Endothelial cell of hepatic sinusoid (primary cell): ENCODE data around the gene TJP1.
"Not testable (repeated sequence)": the region's sequence is repeated elsewhere in the genome, so short reads cannot be mapped to it uniquely, and the experiment has no call there.

Experiments used
- in situ Hi-C: cut with HindIII; loops from 2 replicates; pipeline ENCODE4 v1.10.0; 2017; ENCODE audit warnings: low sequenced_read_pairs

The TJP1 gene

GRCh38 chr15:29712149-29712885 lies 110.0 kb downstream of the TJP1 start:
- in situ Hi-C loops: no loop called here

GRCh38 chr15:29711531-29711930 lies 110.7 kb downstream of the TJP1 start:
- in situ Hi-C loops: no loop called here

- in situ Hi-C loops: no loop called here
Measured at GRCh38 chr15:29708519-29708918, 113.7 kb downstream of the TJP1 start.

- in situ Hi-C loops: no loop called here
Measured at GRCh38 chr15:29704950-29705597, 117.2 kb downstream of the TJP1 start.

- in situ Hi-C loops: no loop called here
Measured at GRCh38 chr15:29701151-29701550, 121.1 kb downstream of the TJP1 start.

GRCh38 chr15:29700296-29700695 lies 122.0 kb downstream of the TJP1 start:
- in situ Hi-C loops: no loop called here

GRCh38 chr15:29699791-29700190 lies 122.5 kb downstream of the TJP1 start:
- in situ Hi-C loops: no loop called here

GRCh38 chr15:29698030-29698701 lies 124.1 kb downstream of the TJP1 start:
- in situ Hi-C loops: no loop called here

GRCh38 chr15:29696950-29697738 lies 125.1 kb downstream of the TJP1 start:
- in situ Hi-C loops: no loop called here

- in situ Hi-C loops: not testable (repeated sequence)
Measured at GRCh38 chr15:29696506-29696905, 125.8 kb downstream of the TJP1 start.

GRCh38 chr15:29695489-29696167 lies 126.6 kb downstream of the TJP1 start:
- in situ Hi-C loops: no loop called here

- in situ Hi-C loops: no loop called here
Measured at GRCh38 chr15:29693225-29693624, 129.0 kb downstream of the TJP1 start.

- in situ Hi-C loops: no loop called here
Measured at GRCh38 chr15:29692527-29692926, 129.7 kb downstream of the TJP1 start.

- in situ Hi-C loops: no loop called here
Measured at GRCh38 chr15:29690765-29691475, 131.3 kb downstream of the TJP1 start.

GRCh38 chr15:29689287-29689986 lies 132.8 kb downstream of the TJP1 start:
- in situ Hi-C loops: loop anchor here (5.0 kb wide), 1 partner anchor 48 kb away; no protein-coding TSS in a partner anchor

- in situ Hi-C loops: loop anchor here (5.0 kb wide), 1 partner anchor 49 kb away; no protein-coding TSS in a partner anchor
Measured at GRCh38 chr15:29688506-29689286, 133.6 kb downstream of the TJP1 start.

- in situ Hi-C loops: loop anchor here (5.0 kb wide), 1 partner anchor 49 kb away; no protein-coding TSS in a partner anchor
Measured at GRCh38 chr15:29687939-29688505, 134.2 kb downstream of the TJP1 start.
